ENCODE measurements around the gene DCUN1D4. TPM values are rescaled to one million over a fixed set of nuclear protein-coding genes. Genes with fewer than 3 reads are reported as not detected.

The DCUN1D4 gene
- polyA plus RNA-seq, 4 donors: 5.7 to 42.0 (median 10.0) TPM

- 47 to 69% (median 65%) methylated on average over 1 of the region's 1 CpG for WGBS, 3 donors
- Histone ChIP-seq H3K27me3 (ENCODE audit: control insufficient read depth in 3 of 3, insufficient read depth in 3 of 3, low read length in 3 of 3) (no peaks in the 10 kb centered on the region), H3K4me3 (ENCODE audit: low read depth in 1 of 3, low read length in 3 of 3) (no peak overlapping the region), H3K4me1 (ENCODE audit: control insufficient read depth in 3 of 3, insufficient read depth in 2 of 3, low read depth in 1 of 3, low read length in 2 of 3) (peaks cover 0 to 2% (median 0%) of the 10 kb centered on the region in 3 donors), H3K9me3 (ENCODE audit: control insufficient read depth in 2 of 2, insufficient read depth in 1 of 2, low read depth in 1 of 2, low read length in 1 of 2) (no peaks in the 10 kb centered on the region), H3K27ac (ENCODE audit: low read depth in 1 of 3, low read length in 2 of 3) (no peak overlapping the region), H3K36me3 (ENCODE audit: control insufficient read depth in 3 of 3, insufficient read depth in 2 of 3, low read depth in 1 of 3, low read length in 3 of 3) (no peaks in the 10 kb centered on the region)
- no peak for FAIRE-seq
- no peak for DNase-seq
Measured at GRCh38 chr4:51835855-51836254, 7.1 kb upstream of the DCUN1D4 start.

- 60 to 85% (median 84%) methylated on average over 4 of the region's 4 CpGs for WGBS, 3 donors
- FAIRE-seq: no peak
- H3K27ac ChIP-seq (ENCODE audit: low read depth in 1 of 3, low read length in 2 of 3): no peak overlapping the region
Measured at GRCh38 chr4:51836549-51836948, 6.4 kb upstream of the DCUN1D4 start.

GRCh38 chr4:51840781-51841180 is 2.2 kb upstream of the DCUN1D4 start:
- no peaks in the 10 kb centered on the region for H3K36me3 ChIP-seq (ENCODE audit: control insufficient read depth in 3 of 3, insufficient read depth in 2 of 3, low read depth in 1 of 3, low read length in 3 of 3)
- no peak overlapping the region for H3K27ac ChIP-seq (ENCODE audit: low read depth in 1 of 3, low read length in 2 of 3)
- peaks cover 0 to 2% (median 2%) of the 10 kb centered on the region in 3 donors for H3K4me1 ChIP-seq (ENCODE audit: control insufficient read depth in 3 of 3, insufficient read depth in 2 of 3, low read depth in 1 of 3, low read length in 2 of 3)
- WGBS, 3 donors: 69 to 84% (median 71%) methylated on average over 4 of the region's 4 CpGs
- no peak overlapping the region for H3K4me3 ChIP-seq (ENCODE audit: low read depth in 1 of 3, low read length in 3 of 3)
- H3K9me3 ChIP-seq (ENCODE audit: control insufficient read depth in 2 of 2, insufficient read depth in 1 of 2, low read depth in 1 of 2, low read length in 1 of 2): no peaks in the 10 kb centered on the region
- no peaks in the 10 kb centered on the region for H3K27me3 ChIP-seq (ENCODE audit: control insufficient read depth in 3 of 3, insufficient read depth in 3 of 3, low read length in 3 of 3)
- FAIRE-seq (no peak), DNase-seq (peak in 1 of 2 donors; percentile 24)

More at GRCh38 chr4:51836549-51836948, 6.4 kb upstream of the DCUN1D4 start:
- Histone ChIP-seq H3K36me3 (ENCODE audit: control insufficient read depth in 3 of 3, insufficient read depth in 2 of 3, low read depth in 1 of 3, low read length in 3 of 3) (no peaks in the 10 kb centered on the region), H3K4me1 (ENCODE audit: control insufficient read depth in 3 of 3, insufficient read depth in 2 of 3, low read depth in 1 of 3, low read length in 2 of 3) (peaks cover 0 to under 1% (median 0%) of the 10 kb centered on the region in 3 donors), H3K9me3 (ENCODE audit: control insufficient read depth in 2 of 2, insufficient read depth in 1 of 2, low read depth in 1 of 2, low read length in 1 of 2) (no peaks in the 10 kb centered on the region), H3K4me3 (ENCODE audit: low read depth in 1 of 3, low read length in 3 of 3) (no peak overlapping the region), H3K27me3 (ENCODE audit: control insufficient read depth in 3 of 3, insufficient read depth in 3 of 3, low read length in 3 of 3) (no peaks in the 10 kb centered on the region)
- no peak for DNase-seq

GRCh38 chr4:51842167-51842553 is 793 bp upstream of the DCUN1D4 start:
- H3K27me3 ChIP-seq (ENCODE audit: control insufficient read depth in 3 of 3, insufficient read depth in 3 of 3, low read length in 3 of 3): no peaks in the 10 kb centered on the region
- DNase-seq (no peak), FAIRE-seq (no peak)
- H3K9me3 ChIP-seq (ENCODE audit: control insufficient read depth in 2 of 2, insufficient read depth in 1 of 2, low read depth in 1 of 2, low read length in 1 of 2): no peaks in the 10 kb centered on the region
- H3K4me1 ChIP-seq (ENCODE audit: control insufficient read depth in 3 of 3, insufficient read depth in 2 of 3, low read depth in 1 of 3, low read length in 2 of 3): peaks cover 0 to 2% (median 2%) of the 10 kb centered on the region in 3 donors
- H3K27ac ChIP-seq (ENCODE audit: low read depth in 1 of 3, low read length in 2 of 3): peak overlapping the region in 2 of 3 donors; percentile 45 to 97
- WGBS, 3 donors: 1% methylated on average over 20 of the region's 20 CpGs
- no peaks in the 10 kb centered on the region for H3K36me3 ChIP-seq (ENCODE audit: control insufficient read depth in 3 of 3, insufficient read depth in 2 of 3, low read depth in 1 of 3, low read length in 3 of 3)
- H3K4me3 ChIP-seq (ENCODE audit: low read depth in 1 of 3, low read length in 3 of 3): peak overlapping the region; percentile 65 to 92 (median 82)

- no peaks in the 10 kb centered on the region for H3K27me3 ChIP-seq (ENCODE audit: control insufficient read depth in 3 of 3, insufficient read depth in 3 of 3, low read length in 3 of 3)
- peak overlapping the region; percentile 79 to 92 (median 82) for H3K4me3 ChIP-seq (ENCODE audit: low read depth in 1 of 3, low read length in 3 of 3)
- H3K27ac ChIP-seq (ENCODE audit: low read depth in 1 of 3, low read length in 2 of 3): peak overlapping the region; percentile 62 to 97 (median 92)
- no peaks in the 10 kb centered on the region for H3K9me3 ChIP-seq (ENCODE audit: control insufficient read depth in 2 of 2, insufficient read depth in 1 of 2, low read depth in 1 of 2, low read length in 1 of 2)
- no peak for FAIRE-seq
- peak in 1 of 2 donors; percentile 66 for DNase-seq
- 0 to 1% (median 1%) methylated on average over 34 to 64 of the region's 64 CpGs for WGBS, 3 donors
- H3K4me1 ChIP-seq (ENCODE audit: control insufficient read depth in 3 of 3, insufficient read depth in 2 of 3, low read depth in 1 of 3, low read length in 2 of 3): peaks cover 0 to 2% (median 2%) of the 10 kb centered on the region in 3 donors
- H3K36me3 ChIP-seq (ENCODE audit: control insufficient read depth in 3 of 3, insufficient read depth in 2 of 3, low read depth in 1 of 3, low read length in 3 of 3): no peaks in the 10 kb centered on the region
Measured at GRCh38 chr4:51843309-51844152, 578 bp downstream of the DCUN1D4 start.

GRCh38 chr4:51844153-51845054 is 1.5 kb downstream of the DCUN1D4 start:
- DNase-seq (peak; percentile 92 to 94), FAIRE-seq (no peak)
- Histone ChIP-seq H3K4me3 (ENCODE audit: low read depth in 1 of 3, low read length in 3 of 3) (peak overlapping the region; percentile 79 to 92 (median 82)), H3K27ac (ENCODE audit: low read depth in 1 of 3, low read length in 2 of 3) (peak overlapping the region; percentile 58 to 86 (median 68)), H3K4me1 (ENCODE audit: control insufficient read depth in 3 of 3, insufficient read depth in 2 of 3, low read depth in 1 of 3, low read length in 2 of 3) (peaks cover 0 to 2% (median 2%) of the 10 kb centered on the region in 3 donors), H3K27me3 (ENCODE audit: control insufficient read depth in 3 of 3, insufficient read depth in 3 of 3, low read length in 3 of 3) (no peaks in the 10 kb centered on the region), H3K9me3 (ENCODE audit: control insufficient read depth in 2 of 2, insufficient read depth in 1 of 2, low read depth in 1 of 2, low read length in 1 of 2) (no peaks in the 10 kb centered on the region), H3K36me3 (ENCODE audit: control insufficient read depth in 3 of 3, insufficient read depth in 2 of 3, low read depth in 1 of 3, low read length in 3 of 3) (peaks cover 0 to 3% (median 0%) of the 10 kb centered on the region in 3 donors)
- WGBS, 3 donors: 0 to 1% (median 1%) methylated on average over 59 to 71 of the region's 71 CpGs

GRCh38 chr4:51845055-51845426 is 2.1 kb downstream of the DCUN1D4 start:
- DNase-seq (no peak), FAIRE-seq (no peak)
- peak overlapping the region in 2 of 3 donors; percentile 68 to 86 for H3K27ac ChIP-seq (ENCODE audit: low read depth in 1 of 3, low read length in 2 of 3)
- H3K27me3 ChIP-seq (ENCODE audit: control insufficient read depth in 3 of 3, insufficient read depth in 3 of 3, low read length in 3 of 3): no peaks in the 10 kb centered on the region
- no peaks in the 10 kb centered on the region for H3K9me3 ChIP-seq (ENCODE audit: control insufficient read depth in 2 of 2, insufficient read depth in 1 of 2, low read depth in 1 of 2, low read length in 1 of 2)
- peaks cover 0 to 2% (median 2%) of the 10 kb centered on the region in 3 donors for H3K4me1 ChIP-seq (ENCODE audit: control insufficient read depth in 3 of 3, insufficient read depth in 2 of 3, low read depth in 1 of 3, low read length in 2 of 3)
- 20 to 46% (median 41%) methylated on average over 6 of the region's 6 CpGs for WGBS, 3 donors
- peaks cover 0 to 5% (median 0%) of the 10 kb centered on the region in 3 donors for H3K36me3 ChIP-seq (ENCODE audit: control insufficient read depth in 3 of 3, insufficient read depth in 2 of 3, low read depth in 1 of 3, low read length in 3 of 3)
- peak overlapping the region in 2 of 3 donors; percentile 82 to 92 for H3K4me3 ChIP-seq (ENCODE audit: low read depth in 1 of 3, low read length in 3 of 3)

- FAIRE-seq (no peak), DNase-seq (no peak)
- WGBS, 3 donors: 47 to 57% (median 49%) methylated on average over 1 of the region's 1 CpG
- Histone ChIP-seq H3K9me3 (ENCODE audit: control insufficient read depth in 2 of 2, insufficient read depth in 1 of 2, low read depth in 1 of 2, low read length in 1 of 2) (no peaks in the 10 kb centered on the region), H3K4me1 (ENCODE audit: control insufficient read depth in 3 of 3, insufficient read depth in 2 of 3, low read depth in 1 of 3, low read length in 2 of 3) (peaks cover 0 to 2% (median 2%) of the 10 kb centered on the region in 3 donors), H3K27me3 (ENCODE audit: control insufficient read depth in 3 of 3, insufficient read depth in 3 of 3, low read length in 3 of 3) (no peaks in the 10 kb centered on the region), H3K4me3 (ENCODE audit: low read depth in 1 of 3, low read length in 3 of 3) (no peak overlapping the region), H3K27ac (ENCODE audit: low read depth in 1 of 3, low read length in 2 of 3) (no peak overlapping the region), H3K36me3 (ENCODE audit: control insufficient read depth in 3 of 3, insufficient read depth in 2 of 3, low read depth in 1 of 3, low read length in 3 of 3) (peaks cover 0 to 5% (median 0%) of the 10 kb centered on the region in 3 donors)
Measured at GRCh38 chr4:51845711-51846110, 2.8 kb downstream of the DCUN1D4 start.
